GM21737 (cell line): ENCODE data around the gene LRP2.
A peak's percentile ranks its signal among the peaks of the same experiment; 100 is the strongest.
"Not testable (repeated sequence)": the region's sequence is repeated elsewhere in the genome, so short reads cannot be mapped to it uniquely, and the experiment has no call there.

Source experiments
- ATAC-seq: cut with Tn5 transposase; IDR thresholded peaks from one replicate; pipeline ENCODE4 v1.9.1; 2021; ENCODE audit warnings: mild to moderate bottlenecking, moderate library complexity; ENCODE audit not compliant: unreplicated experiment

Gene LRP2

GRCh38 chr2:169178804-169179390 is 183.4 kb downstream of the LRP2 start:
- ATAC-seq = no peak

GRCh38 chr2:169178364-169178763 is 184.0 kb downstream of the LRP2 start:
- no peak for ATAC-seq

- ATAC-seq = no peak
These were observed 187.2 kb downstream of the LRP2 start for GRCh38 chr2:169175112-169175511.

- no peak for ATAC-seq
These were observed 188.5 kb downstream of the LRP2 start for GRCh38 chr2:169173876-169174275.

GRCh38 chr2:169172914-169173313 is 189.4 kb downstream of the LRP2 start:
- ATAC-seq = no peak

- ATAC-seq = no peak
These were observed 190.1 kb downstream of the LRP2 start for GRCh38 chr2:169172151-169172735.

GRCh38 chr2:169165791-169166190 is 196.5 kb downstream of the LRP2 start:
- ATAC-seq = no peak

GRCh38 chr2:169164311-169164710 is 198.0 kb downstream of the LRP2 start:
- no peak for ATAC-seq

- no peak for ATAC-seq
These were observed 199.7 kb downstream of the LRP2 start for GRCh38 chr2:169162613-169163012.

- ATAC-seq = no peak
These were observed 201.3 kb downstream of the LRP2 start for GRCh38 chr2:169160926-169161481.

- ATAC-seq = no peak
These were observed 202.6 kb downstream of the LRP2 start for GRCh38 chr2:169159686-169160085.

GRCh38 chr2:169158874-169159273 is 203.5 kb downstream of the LRP2 start:
- no peak for ATAC-seq

- ATAC-seq = no peak
These were observed 216.1 kb downstream of the LRP2 start for GRCh38 chr2:169146220-169146619.

GRCh38 chr2:169143998-169144397 is 218.3 kb downstream of the LRP2 start:
- ATAC-seq = no peak

GRCh38 chr2:169141713-169142352 is 220.5 kb downstream of the LRP2 start:
- peak; percentile 67 for ATAC-seq

GRCh38 chr2:169139993-169140767 is 222.2 kb downstream of the LRP2 start:
- ATAC-seq = no peak

- no peak for ATAC-seq
These were observed 223.2 kb downstream of the LRP2 start for GRCh38 chr2:169139145-169139544.

GRCh38 chr2:169137924-169138323 is 224.4 kb downstream of the LRP2 start:
- ATAC-seq = no peak

- no peak for ATAC-seq
These were observed 225.3 kb downstream of the LRP2 start for GRCh38 chr2:169136885-169137534.

- ATAC-seq = not testable (repeated sequence)
These were observed 225.9 kb downstream of the LRP2 start for GRCh38 chr2:169136428-169136827.

GRCh38 chr2:169134272-169134671 is 228.1 kb downstream of the LRP2 start:
- ATAC-seq = not testable (repeated sequence)
